ENCODE data around the gene PCLO. TPM values are rescaled to one million over a fixed set of nuclear protein-coding genes. Genes with fewer than 3 reads are reported as not detected.
A peak's percentile ranks its signal among the peaks of the same experiment; 100 is the strongest.

PCLO gene
- polyA plus RNA-seq, 2 of the 4 experiments (the other 2 are of a cell fraction), result 0.41 to 1.1 TPM

DNA sequence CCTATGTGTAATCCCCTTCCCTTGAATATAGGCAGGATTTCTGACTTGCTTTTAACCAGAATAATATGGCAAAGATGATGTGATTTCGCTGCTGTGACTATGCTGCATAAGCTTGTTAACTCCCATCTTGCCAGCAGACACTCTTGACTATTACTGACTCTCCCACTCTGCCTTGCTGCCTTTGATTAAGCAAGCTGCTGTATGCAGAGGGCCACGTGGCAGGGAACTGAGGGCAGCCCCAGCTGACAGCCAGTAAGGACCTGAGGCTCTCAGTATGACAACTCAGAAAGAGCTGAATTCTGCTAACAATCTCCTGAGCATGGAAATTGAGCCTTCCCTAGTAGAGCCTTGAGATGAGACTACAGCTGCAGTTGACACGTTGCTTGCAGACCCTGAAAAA, 439.7 kb downstream of the PCLO start:
- no peak for TF ChIP-seq PHF8 (IDR thresholded peaks at IDR 0.05; ENCODE audit: borderline replicate concordance, low read depth)
- TF ChIP-seq FOSB (CRISPR knock-in tag; IDR thresholded peaks at IDR 0.05), result no peak
- TF ChIP-seq, protein P1, sequence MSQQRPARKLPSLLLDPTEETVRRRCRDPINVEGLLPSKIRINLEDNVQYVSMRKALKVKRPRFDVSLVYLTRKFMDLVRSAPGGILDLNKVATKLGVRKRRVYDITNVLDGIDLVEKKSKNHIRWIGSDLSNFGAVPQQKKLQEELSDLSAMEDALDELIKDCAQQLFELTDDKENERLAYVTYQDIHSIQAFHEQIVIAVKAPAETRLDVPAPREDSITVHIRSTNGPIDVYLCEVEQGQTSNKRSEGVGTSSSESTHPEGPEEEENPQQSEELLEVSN (IDR thresholded peaks at IDR 0.05; ENCODE audit: borderline replicate concordance, low read depth), result no peak
- no peak for TF ChIP-seq BHLHE40 (IDR thresholded peaks at IDR 0.05; ENCODE audit: low read depth, low read length)
- TF ChIP-seq, protein P2, sequence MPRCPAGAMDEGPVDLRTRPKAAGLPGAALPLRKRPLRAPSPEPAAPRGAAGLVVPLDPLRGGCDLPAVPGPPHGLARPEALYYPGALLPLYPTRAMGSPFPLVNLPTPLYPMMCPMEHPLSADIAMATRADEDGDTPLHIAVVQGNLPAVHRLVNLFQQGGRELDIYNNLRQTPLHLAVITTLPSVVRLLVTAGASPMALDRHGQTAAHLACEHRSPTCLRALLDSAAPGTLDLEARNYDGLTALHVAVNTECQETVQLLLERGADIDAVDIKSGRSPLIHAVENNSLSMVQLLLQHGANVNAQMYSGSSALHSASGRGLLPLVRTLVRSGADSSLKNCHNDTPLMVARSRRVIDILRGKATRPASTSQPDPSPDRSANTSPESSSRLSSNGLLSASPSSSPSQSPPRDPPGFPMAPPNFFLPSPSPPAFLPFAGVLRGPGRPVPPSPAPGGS (IDR thresholded peaks at IDR 0.05), result no peak
- TF ChIP-seq EHMT2 (IDR thresholded peaks at IDR 0.05; ENCODE audit: low read depth), result no peak
- no peaks in the 10 kb centered on the region for H3K9me3 ChIP-seq
- peak; percentile 31 to 56; a peak in 3 of 6 replicates for ATAC-seq
- no peak for DNase-seq (ENCODE audit: low read depth in 1 of 2, low spot score in 1 of 2)
- CTCF ChIA-PET, result interaction anchor here (0.6 to 1.2 kb wide), 4 partner anchors 150 to 945 kb away, joined by 3 to 5 read pairs (median 3); no protein-coding TSS in a partner anchor
- WGBS (ENCODE audit: missing lambda C conversion rate), result 39% methylated on average over 3 of the region's 3 CpGs
- H3K4me1 ChIP-seq, result peaks cover 8% of the 10 kb centered on the region; the same call in 2 of the 3 replicates
- no peak overlapping the region for H3K4me3 ChIP-seq
- POLR2A ChIA-PET, result no interaction called here
- H3K4me2 ChIP-seq, result no peak overlapping the region
- H3K27ac ChIP-seq, result no peak overlapping the region
- FAIRE-seq, result no peak

DNA sequence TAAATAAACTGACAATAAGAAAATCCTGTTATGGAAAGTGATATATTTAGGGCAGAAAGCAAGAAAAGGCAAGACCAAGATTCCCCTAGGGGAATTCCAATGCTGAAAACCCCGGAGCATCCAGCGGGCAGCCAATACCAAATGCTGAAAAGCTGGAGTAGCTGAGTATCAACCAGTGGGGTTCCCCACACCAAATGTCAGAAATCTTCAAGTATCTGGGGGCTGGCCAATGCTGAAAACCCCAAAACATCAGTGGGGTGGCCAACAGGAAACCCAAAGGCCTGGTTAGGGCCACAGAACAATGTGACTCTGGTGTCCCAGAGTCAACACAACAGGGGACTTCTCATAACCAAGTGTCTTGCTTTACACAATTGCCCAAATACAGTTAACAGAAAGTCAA, 447.3 kb downstream of the PCLO start:
- no peak for DNase-seq (ENCODE audit: low read depth in 1 of 2, low spot score in 1 of 2)
- no peak for FAIRE-seq
- no peak for ATAC-seq
- no peaks in the 10 kb centered on the region for H3K4me1 ChIP-seq
- no peaks in the 10 kb centered on the region for H3K9me3 ChIP-seq
- 54% methylated on average over 2 of the region's 2 CpGs for WGBS (ENCODE audit: missing lambda C conversion rate)
- no peak overlapping the region for H3K27ac ChIP-seq
- H3K4me3 ChIP-seq, result no peak overlapping the region
- ChIA-PET CTCF (no interaction called here), POLR2A (no interaction called here)
- TF ChIP-seq FOXS1 (CRISPR knock-in tag; IDR thresholded peaks at IDR 0.05), result no peak
- TF ChIP-seq RFX5 (IDR thresholded peaks at IDR 0.05), result no peak
- TF ChIP-seq, protein P3, sequence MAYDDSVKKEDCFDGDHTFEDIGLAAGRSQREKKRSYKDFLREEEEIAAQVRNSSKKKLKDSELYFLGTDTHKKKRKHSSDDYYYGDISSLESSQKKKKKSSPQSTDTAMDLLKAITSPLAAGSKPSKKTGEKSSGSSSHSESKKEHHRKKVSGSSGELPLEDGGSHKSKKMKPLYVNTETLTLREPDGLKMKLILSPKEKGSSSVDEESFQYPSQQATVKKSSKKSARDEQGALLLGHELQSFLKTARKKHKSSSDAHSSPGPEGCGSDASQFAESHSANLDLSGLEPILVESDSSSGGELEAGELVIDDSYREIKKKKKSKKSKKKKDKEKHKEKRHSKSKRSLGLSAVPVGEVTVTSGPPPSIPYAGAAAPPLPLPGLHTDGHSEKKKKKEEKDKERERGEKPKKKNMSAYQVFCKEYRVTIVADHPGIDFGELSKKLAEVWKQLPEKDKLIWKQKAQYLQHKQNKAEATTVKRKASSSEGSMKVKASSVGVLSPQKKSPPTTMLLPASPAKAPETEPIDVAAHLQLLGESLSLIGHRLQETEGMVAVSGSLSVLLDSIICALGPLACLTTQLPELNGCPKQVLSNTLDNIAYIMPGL (CRISPR knock-in tag; IDR thresholded peaks at IDR 0.05; ENCODE audit: borderline replicate concordance), result no peak
- no peak for TF ChIP-seq RARB (CRISPR knock-in tag; IDR thresholded peaks at IDR 0.05)
- TF ChIP-seq NPAS2 (CRISPR knock-in tag; IDR thresholded peaks at IDR 0.05; ENCODE audit: borderline replicate concordance), result no peak
- TF ChIP-seq FOSB (CRISPR knock-in tag; IDR thresholded peaks at IDR 0.05), result no peak
- TF ChIP-seq HOXA7 (CRISPR knock-in tag; IDR thresholded peaks at IDR 0.05), result no peak
- TF ChIP-seq, protein P2 (IDR thresholded peaks at IDR 0.05), result no peak
- no peak for TF ChIP-seq EHMT2 (IDR thresholded peaks at IDR 0.05; ENCODE audit: low read depth)
- TF ChIP-seq ZC3H11A (IDR thresholded peaks at IDR 0.05), result no peak
- TF ChIP-seq, protein P4, sequence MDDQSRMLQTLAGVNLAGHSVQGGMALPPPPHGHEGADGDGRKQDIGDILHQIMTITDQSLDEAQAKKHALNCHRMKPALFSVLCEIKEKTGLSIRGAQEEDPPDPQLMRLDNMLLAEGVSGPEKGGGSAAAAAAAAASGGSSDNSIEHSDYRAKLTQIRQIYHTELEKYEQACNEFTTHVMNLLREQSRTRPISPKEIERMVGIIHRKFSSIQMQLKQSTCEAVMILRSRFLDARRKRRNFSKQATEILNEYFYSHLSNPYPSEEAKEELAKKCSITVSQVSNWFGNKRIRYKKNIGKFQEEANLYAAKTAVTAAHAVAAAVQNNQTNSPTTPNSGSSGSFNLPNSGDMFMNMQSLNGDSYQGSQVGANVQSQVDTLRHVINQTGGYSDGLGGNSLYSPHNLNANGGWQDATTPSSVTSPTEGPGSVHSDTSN (IDR thresholded peaks at IDR 0.05), result no peak
- TF ChIP-seq POLR2A (IDR thresholded peaks at IDR 0.05; ENCODE audit: low read length), result no peak
- no peak for TF ChIP-seq HDAC2 (IDR thresholded peaks at IDR 0.05)
- TF ChIP-seq PHF8 (IDR thresholded peaks at IDR 0.05; ENCODE audit: borderline replicate concordance, low read depth), result no peak
- TF ChIP-seq HOXB5 (CRISPR knock-in tag; IDR thresholded peaks at IDR 0.05), result no peak
- H3K4me2 ChIP-seq, result no peak overlapping the region

DNA sequence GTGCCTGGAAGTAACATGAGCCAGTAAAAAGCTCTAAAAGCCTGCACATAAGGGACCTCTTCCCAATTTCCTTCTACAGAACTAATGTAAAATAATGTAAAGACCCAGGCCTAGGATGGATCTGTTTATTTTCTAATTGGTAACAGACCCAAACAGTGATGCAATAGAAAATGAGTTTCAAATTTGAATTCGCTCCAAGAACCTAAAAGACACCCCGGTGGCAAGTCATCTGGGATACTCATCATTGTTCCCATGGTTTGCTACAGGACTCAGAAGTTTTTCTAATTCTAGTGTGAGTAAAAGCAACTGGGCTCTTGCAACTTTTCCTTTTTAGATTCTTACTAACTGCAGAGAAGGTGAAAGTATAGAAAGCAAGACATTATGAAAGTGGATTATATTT, 447.8 kb downstream of the PCLO start:
- ChIA-PET CTCF (interaction anchor here (0.7 kb wide), 1 partner anchor 1215 kb away, joined by 3 read pairs; no protein-coding TSS in a partner anchor), POLR2A (no interaction called here)
- DNase-seq (ENCODE audit: low read depth in 1 of 2, low spot score in 1 of 2), result no peak
- Histone ChIP-seq H3K4me3 (no peak overlapping the region), H3K4me2 (no peak overlapping the region), H3K27ac (no peak overlapping the region), H3K4me1 (no peaks in the 10 kb centered on the region), H3K9me3 (no peaks in the 10 kb centered on the region)
- FAIRE-seq, result no peak
- WGBS (ENCODE audit: missing lambda C conversion rate), result 81% methylated on average over 2 of the region's 2 CpGs
- ATAC-seq, result no peak
- TF ChIP-seq HDAC2 (IDR thresholded peaks at IDR 0.05) (no peak), SMC3 (IDR thresholded peaks at IDR 0.05) (no peak), GATA3 (IDR thresholded peaks at IDR 0.05; ENCODE audit: borderline replicate concordance) (no peak), PHF8 (IDR thresholded peaks at IDR 0.05; ENCODE audit: borderline replicate concordance, low read depth) (no peak), FOSL2 (IDR thresholded peaks at IDR 0.05) (no peak), FOSL2 (CRISPR knock-in tag; IDR thresholded peaks at IDR 0.05) (no peak), RAD21 (conservative IDR thresholded peaks at IDR 0.05 in 1 of 2, IDR thresholded peaks at IDR 0.05 in 1 of 2) (no peak), RARB (CRISPR knock-in tag; IDR thresholded peaks at IDR 0.05) (no peak)
- TF ChIP-seq, protein P5, sequence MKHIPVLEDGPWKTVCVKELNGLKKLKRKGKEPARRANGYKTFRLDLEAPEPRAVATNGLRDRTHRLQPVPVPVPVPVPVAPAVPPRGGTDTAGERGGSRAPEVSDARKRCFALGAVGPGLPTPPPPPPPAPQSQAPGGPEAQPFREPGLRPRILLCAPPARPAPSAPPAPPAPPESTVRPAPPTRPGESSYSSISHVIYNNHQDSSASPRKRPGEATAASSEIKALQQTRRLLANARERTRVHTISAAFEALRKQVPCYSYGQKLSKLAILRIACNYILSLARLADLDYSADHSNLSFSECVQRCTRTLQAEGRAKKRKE (CRISPR knock-in tag; IDR thresholded peaks at IDR 0.05; ENCODE audit: low read depth), result no peak

Data from A549 (cell line).